Limb (tissue), 2 donors: ENCODE results near the gene ISLR.

Experiments used
- DNase-seq, 2 donors: peaks; one replicate each; pipeline ENCODE4 v3.0.0-alpha.2; 2016; ENCODE audit errors: extremely low spot score in 2 of 2

Gene ISLR

DNA sequence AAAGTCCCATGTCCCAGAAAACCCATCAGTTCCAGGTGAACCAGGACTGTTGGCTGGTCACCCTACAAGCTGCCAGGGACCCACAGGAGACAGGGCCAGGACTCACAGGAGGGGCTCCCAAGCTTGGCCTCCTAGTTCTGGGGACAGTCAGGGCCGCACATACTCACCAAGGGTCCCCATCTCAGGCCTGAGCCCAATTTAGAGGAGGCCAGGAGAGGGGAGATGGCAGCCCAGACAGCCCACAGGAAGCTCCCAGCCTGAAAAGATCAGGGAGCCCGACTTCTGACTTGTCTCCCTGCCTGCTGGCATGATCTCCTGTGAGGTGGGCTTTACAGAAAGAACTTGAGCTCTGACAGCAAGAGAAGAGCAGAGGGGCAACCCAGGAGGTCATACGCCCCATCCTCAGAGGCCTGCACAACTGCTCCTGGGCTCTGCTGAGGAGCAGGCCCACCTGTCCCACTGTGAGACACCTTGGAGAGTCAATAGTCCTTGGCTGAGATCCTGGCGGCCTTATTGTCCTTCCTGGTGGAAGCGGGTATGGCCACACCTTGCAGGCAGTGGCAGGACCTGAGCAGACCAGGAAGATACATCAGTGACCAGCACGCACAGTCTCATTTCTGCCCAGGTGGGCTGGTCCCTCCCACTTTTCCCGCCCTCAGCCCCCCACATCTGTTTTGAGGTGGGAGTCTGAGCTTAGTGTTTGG, 2.5 kb upstream of the ISLR start:
- DNase-seq: peak in 1 of 2 donors; percentile 28

- DNase-seq: no peak
Observed at GRCh38 chr15:74171965-74172541, 1.5 kb upstream of the ISLR start.

- DNase-seq: peak; percentile 73 to 74
Observed at GRCh38 chr15:74172701-74173379, 670 bp upstream of the ISLR start.

GRCh38 chr15:74174219-74174957, 878 bp downstream of the ISLR start:
- peak; percentile 82 to 88 for DNase-seq

DNA sequence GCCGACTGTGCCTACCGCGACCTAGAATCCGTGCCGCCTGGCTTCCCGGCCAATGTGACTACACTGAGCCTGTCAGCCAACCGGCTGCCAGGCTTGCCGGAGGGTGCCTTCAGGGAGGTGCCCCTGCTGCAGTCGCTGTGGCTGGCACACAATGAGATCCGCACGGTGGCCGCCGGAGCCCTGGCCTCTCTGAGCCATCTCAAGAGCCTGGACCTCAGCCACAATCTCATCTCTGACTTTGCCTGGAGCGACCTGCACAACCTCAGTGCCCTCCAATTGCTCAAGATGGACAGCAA, 1.4 kb downstream of the ISLR start:
- no peak for DNase-seq

GRCh38 chr15:74175271-74176191, 2.0 kb downstream of the ISLR start:
- DNase-seq: no peak

- peak in 1 of 2 donors; percentile 36 for DNase-seq
Observed at GRCh38 chr15:74176262-74177214, 3.0 kb downstream of the ISLR start.

DNA sequence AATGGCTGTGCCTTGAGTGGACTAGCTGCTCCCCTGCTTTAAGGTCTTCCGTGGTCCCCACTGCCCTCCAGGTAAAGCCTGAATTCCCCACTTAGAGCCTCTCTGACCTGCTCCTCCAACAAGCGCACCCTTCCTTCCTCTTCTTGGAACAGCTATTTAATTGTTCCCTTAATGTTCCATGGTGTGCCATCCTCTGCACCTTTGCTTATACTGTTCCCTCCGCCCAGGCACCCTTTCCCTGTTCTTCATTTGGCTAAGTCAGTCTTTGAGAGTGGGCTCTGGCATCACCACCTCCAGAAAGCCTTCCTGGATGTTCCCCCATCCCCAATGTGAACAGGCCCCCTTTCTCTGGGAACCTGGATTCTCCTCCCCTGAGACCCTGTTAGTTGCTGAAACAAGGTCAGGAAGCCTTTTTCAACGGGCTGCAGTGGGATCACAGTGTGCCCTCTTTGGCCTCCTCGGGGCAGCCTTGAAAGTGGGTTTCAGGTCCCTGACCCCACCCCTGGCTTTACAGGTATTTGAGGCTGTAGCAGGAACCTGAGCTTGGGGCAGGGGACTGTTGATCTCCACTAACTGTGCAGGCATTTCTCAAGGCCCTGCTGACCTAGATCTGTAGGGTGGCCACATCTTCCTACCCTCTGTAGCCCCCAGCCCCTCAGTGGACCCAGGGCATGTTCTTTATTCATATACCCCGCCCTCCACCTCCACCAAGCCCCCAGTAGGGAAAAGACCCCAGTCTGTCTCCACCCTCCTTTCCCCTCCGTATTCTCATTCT, 5.0 kb downstream of the ISLR start:
- no peak for DNase-seq

- peak in 1 of 2 donors; percentile 44 for DNase-seq
Observed at GRCh38 chr15:74179101-74179841, 5.8 kb downstream of the ISLR start.

DNA sequence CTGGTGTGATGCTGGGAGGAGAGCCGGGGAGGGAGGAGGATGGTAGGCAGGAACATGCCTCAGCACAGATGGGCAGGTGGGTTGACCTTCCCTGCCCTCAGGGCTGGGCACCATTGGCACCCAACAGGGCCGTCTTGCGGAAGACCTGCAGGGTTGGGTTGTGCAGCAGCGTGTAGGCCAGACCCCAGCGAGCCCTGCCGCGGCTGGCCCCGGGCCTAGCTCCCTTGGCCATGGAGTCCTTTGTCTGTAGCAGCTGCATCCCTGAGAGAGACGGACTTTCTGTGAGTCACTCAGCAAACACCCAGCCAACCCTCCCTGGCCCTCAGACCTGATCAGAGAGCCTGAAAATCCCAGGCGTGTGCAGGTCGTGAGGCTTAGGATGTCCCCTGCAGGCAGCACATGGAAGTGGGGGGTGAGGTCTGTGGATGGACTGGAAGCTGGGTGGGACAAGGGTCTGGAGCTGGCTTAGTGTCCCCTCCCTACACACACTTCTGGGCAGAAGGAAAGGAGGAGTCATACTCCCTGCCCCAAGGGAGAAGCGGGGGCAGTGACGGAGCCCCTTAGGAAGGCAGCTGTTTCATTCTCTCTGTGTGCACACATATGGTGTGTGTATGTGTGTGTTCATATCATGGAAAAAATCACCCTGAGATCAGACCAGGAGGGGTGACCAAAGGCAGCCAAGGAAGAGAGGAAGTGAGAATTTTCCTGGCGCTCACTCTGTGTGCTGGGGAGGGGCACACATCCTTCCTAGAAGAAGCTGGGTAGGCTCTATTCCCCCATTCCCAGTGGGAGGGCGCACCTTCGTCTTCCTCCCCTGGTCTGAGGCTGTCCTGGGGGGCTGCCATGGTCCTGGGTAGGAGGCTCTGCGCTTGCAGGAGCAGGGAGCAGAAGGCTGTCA, 6.7 kb downstream of the ISLR start:
- DNase-seq: peak; percentile 47 to 60

- peak in 1 of 2 donors; percentile 29 for DNase-seq
Observed at GRCh38 chr15:74180881-74181602, 7.5 kb downstream of the ISLR start.

GRCh38 chr15:74182131-74182530, 8.6 kb downstream of the ISLR start:
- no peak for DNase-seq

- DNase-seq: no peak
Observed at GRCh38 chr15:74184582-74185091, 11.1 kb downstream of the ISLR start.

- no peak for DNase-seq
Observed at GRCh38 chr15:74185710-74186348, 12.3 kb downstream of the ISLR start.

GRCh38 chr15:74188216-74188615, 14.7 kb downstream of the ISLR start:
- DNase-seq: no peak

DNA sequence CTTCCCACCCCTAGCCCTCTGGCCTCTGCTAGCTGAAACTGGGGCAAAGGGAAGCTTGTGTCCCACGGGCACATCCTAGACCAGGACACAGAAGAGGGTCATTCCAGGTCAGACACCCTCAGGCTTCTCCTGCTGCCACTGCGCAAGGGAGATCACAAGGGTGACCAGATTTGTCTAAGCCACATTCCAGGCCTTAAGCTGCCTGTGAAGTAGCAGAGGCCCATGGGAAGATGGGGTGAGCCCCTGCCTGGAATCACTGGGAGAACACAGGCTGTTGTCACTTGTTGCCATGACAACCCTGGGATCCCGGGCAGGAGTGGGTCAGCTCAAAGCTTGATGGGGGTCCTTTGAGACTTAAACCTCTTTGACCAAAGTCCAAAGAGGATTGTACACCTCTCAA, 18.3 kb downstream of the ISLR start:
- no peak for DNase-seq
